Loucy (cell line): ENCODE results near the gene CCDC137.

Experiments used
- H2AFZ ChIP-seq: fragments of 200-600 bp; sonication (generic); 2 replicates; pipeline ENCODE4 v1.6.0; 2016; ENCODE audit warnings: antibody characterized with exemption, mild to moderate bottlenecking, low read length, moderate library complexity
- H3F3A ChIP-seq: fragments of 200-600 bp; 2 replicates; pipeline ENCODE4 v1.6.0; 2016; ENCODE audit warnings: antibody characterized with exemption, low read depth, mild to moderate bottlenecking
- H3K27me3 ChIP-seq: fragments of 200-600 bp; sonication (generic); 2 replicates; pipeline ENCODE4 v1.6.1; 2014; ENCODE audit warnings: low read length, mild to moderate bottlenecking; ENCODE audit not compliant: insufficient read depth, poor library complexity, severe bottlenecking
- H3K36me3 ChIP-seq: fragments of 200-600 bp; sonication (generic); 2 replicates; pipeline ENCODE4 v1.6.1; 2016; ENCODE audit warnings: low read length; ENCODE audit not compliant: insufficient read depth
- H3K4me1 ChIP-seq: fragments of 200-600 bp; sonication (generic); 2 replicates; pipeline ENCODE4 v1.5.1; 2014; ENCODE audit warnings: low read length, mild to moderate bottlenecking; ENCODE audit not compliant: insufficient read depth, poor library complexity, severe bottlenecking
- H3K4me2 ChIP-seq: fragments of 200-600 bp; sonication (generic); 2 replicates; pipeline ENCODE4 v1.6.0; 2014; ENCODE audit warnings: antibody characterized with exemption, low read length, low read depth, mild to moderate bottlenecking; ENCODE audit not compliant: poor library complexity, severe bottlenecking
- H3K4me3 ChIP-seq: fragments of 200-600 bp; sonication (generic); 2 replicates; pipeline ENCODE4 v1.5.1; 2014; ENCODE audit warnings: low read length, mild to moderate bottlenecking, mixed read lengths; ENCODE audit not compliant: poor library complexity, severe bottlenecking
- H3K79me2 ChIP-seq: fragments of 200-600 bp; sonication (generic); 2 replicates; pipeline ENCODE4 v1.6.1; 2014; ENCODE audit warnings: low read length; ENCODE audit not compliant: insufficient read depth
- H3K9ac ChIP-seq: fragments of 200-600 bp; sonication (generic); 2 replicates; pipeline ENCODE4 v1.6.0; 2014; ENCODE audit warnings: mild to moderate bottlenecking, low read depth, low read length, moderate library complexity; ENCODE audit not compliant: poor library complexity, severe bottlenecking
- H3K9me2 ChIP-seq: fragments of 200-600 bp; sonication (generic); replicated peaks from 2 replicates; pipeline ENCODE4 v1.6.1; 2016; ENCODE audit warnings: low read depth, low read length, mixed read lengths
- H3K9me3 ChIP-seq: fragments of 200-600 bp; sonication (generic); 2 replicates; pipeline ENCODE4 v1.6.1; 2014; ENCODE audit warnings: mild to moderate bottlenecking, antibody characterized with exemption, low read length, low read depth; ENCODE audit not compliant: insufficient read depth
- H4K20me1 ChIP-seq: fragments of 200-600 bp; sonication (generic); 2 replicates; pipeline ENCODE4 v1.6.0; 2014; ENCODE audit warnings: antibody characterized with exemption, low read length, mild to moderate bottlenecking; ENCODE audit not compliant: insufficient read depth, poor library complexity, severe bottlenecking
- CTCF ChIP-seq: fragments of 200-600 bp; sonication (generic); conservative IDR thresholded peaks from 2 replicates; pipeline ENCODE4 v1.5.1; 2014; ENCODE audit warnings: mild to moderate bottlenecking, antibody characterized with exemption, low read length
- EZH2phosphoT487 ChIP-seq: fragments of 200-600 bp; IDR thresholded peaks from 2 replicates; pipeline ENCODE4 v1.6.1; 2018; ENCODE audit warnings: antibody characterized with exemption, mild to moderate bottlenecking, moderate library complexity, borderline replicate concordance

The CCDC137 gene

DNA sequence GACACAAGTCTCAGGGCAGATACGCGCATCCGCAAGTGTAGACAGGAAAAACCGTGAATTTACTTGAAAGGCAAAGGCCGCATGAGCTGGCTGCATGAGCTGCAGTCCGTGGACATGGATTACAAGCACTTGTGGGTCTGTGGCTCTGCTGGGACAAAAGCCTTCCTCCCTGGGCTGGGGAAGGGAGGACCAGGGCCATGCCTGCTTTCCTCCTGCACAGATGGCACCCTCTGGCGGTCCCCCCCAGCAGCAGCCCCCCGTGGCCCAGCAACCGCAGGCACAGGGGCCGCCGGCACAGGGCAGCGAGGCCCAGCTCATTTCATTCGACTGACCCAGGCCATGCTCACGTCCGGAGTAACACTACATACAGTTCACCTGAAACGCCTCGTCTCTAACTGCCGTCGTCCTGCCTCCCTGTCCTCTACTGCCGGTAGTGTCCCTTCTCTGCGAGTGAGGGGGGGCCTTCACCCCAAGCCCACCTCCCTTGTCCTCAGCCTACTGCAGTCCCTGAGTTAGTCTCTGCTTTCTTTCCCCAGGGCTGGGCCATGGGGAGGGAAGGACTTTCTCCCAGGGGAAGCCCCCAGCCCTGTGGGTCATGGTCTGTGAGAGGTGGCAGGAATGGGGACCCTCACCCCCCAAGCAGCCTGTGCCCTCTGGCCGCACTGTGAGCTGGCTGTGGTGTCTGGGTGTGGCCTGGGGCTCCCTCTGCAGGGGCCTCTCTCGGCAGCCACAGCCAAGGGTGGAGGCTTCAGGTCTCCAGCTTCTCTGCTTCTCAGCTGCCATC is 34.9 kb downstream of the CCDC137 start:
- H3K36me3 ChIP-seq, result peaks cover 28% of the 10 kb centered on the region; the same call in 1 of the 2 replicates
- peak overlapping the region; percentile 99 for H3K4me3 ChIP-seq
- peaks cover 20% of the 10 kb centered on the region for H3K4me1 ChIP-seq
- H3K4me2 ChIP-seq, result peak overlapping the region; percentile 96
- no peaks in the 10 kb centered on the region for H3F3A ChIP-seq
- no peak overlapping the region for H2AFZ ChIP-seq
- H4K20me1 ChIP-seq, result peaks cover 39% of the 10 kb centered on the region
- H3K9ac ChIP-seq, result peak overlapping the region; percentile 97
- TF ChIP-seq CTCF (no peak; the same call in 1 of the 2 replicates), EZH2phosphoT487 (no peak)
- no peaks in the 10 kb centered on the region for H3K9me2 ChIP-seq
- H3K79me2 ChIP-seq, result peaks cover 73% of the 10 kb centered on the region
- no peaks in the 10 kb centered on the region for H3K9me3 ChIP-seq
- H3K27me3 ChIP-seq, result no peaks in the 10 kb centered on the region

- peak within 1 kb of the TSS; percentile 99 for H3K4me2 ChIP-seq
- H3K9ac ChIP-seq, result peak within 1 kb of the TSS; percentile 97
- H2AFZ ChIP-seq, result peak within 1 kb of the TSS; percentile 75
- H3K36me3 ChIP-seq, result peaks cover 30% of the 10 kb centered on the region; the same call in 1 of the 2 replicates
- H3K9me3 ChIP-seq, result no peaks in the 10 kb centered on the region
- H3K79me2 ChIP-seq, result peaks cover 79% of the 10 kb centered on the region
- TF ChIP-seq EZH2phosphoT487 (no peak), CTCF (no peak)
- H3K4me3 ChIP-seq, result peak within 1 kb of the TSS; percentile 99
- H3K9me2 ChIP-seq, result no peaks in the 10 kb centered on the region
- no peaks in the 10 kb centered on the region for H3K27me3 ChIP-seq
- no peaks in the 10 kb centered on the region for H3F3A ChIP-seq
- H3K4me1 ChIP-seq, result peaks cover 20% of the 10 kb centered on the region
- peaks cover 37% of the 10 kb centered on the region for H4K20me1 ChIP-seq
Observed at GRCh38 chr17:81702934-81703746, 36.6 kb downstream of the CCDC137 start, which contains the start of gene MRPL12. Gene MRPL12 (plus strand): TSS chr17:81703367. CDS start chr17:81703502, 135 bp downstream.

- no peaks in the 10 kb centered on the region for H3F3A ChIP-seq
- H3K9me2 ChIP-seq, result no peaks in the 10 kb centered on the region
- H3K4me3 ChIP-seq, result peak overlapping the region; percentile 99
- H3K79me2 ChIP-seq, result peaks cover 75% of the 10 kb centered on the region
- H3K27me3 ChIP-seq, result no peaks in the 10 kb centered on the region
- peaks cover 20% of the 10 kb centered on the region for H3K4me1 ChIP-seq
- H3K9me3 ChIP-seq, result no peaks in the 10 kb centered on the region
- H4K20me1 ChIP-seq, result peaks cover 36% of the 10 kb centered on the region
- peak overlapping the region; percentile 99 for H3K4me2 ChIP-seq
- TF ChIP-seq CTCF (no peak), EZH2phosphoT487 (no peak)
- peak overlapping the region; percentile 97 for H3K9ac ChIP-seq
- H2AFZ ChIP-seq, result peak overlapping the region; percentile 68; the same call in 1 of the 2 replicates
- H3K36me3 ChIP-seq, result peaks cover 26% of the 10 kb centered on the region; the same call in 1 of the 2 replicates
Observed at GRCh38 chr17:81703747-81704654, 37.5 kb downstream of the CCDC137 start.
